SIG-M5 treated with dmso at 0.1 percent for 504 hours (cell line): ENCODE data around the gene VIT.

Source experiments
- DNase-seq: peaks from one replicate; lab custom pipeline; 2025; ENCODE audit not compliant: unreplicated experiment; lab: John Stamatoyannopoulos, UW

Gene VIT

GRCh38 chr2:36696533-36696932, at the start of gene VIT:
Gene VIT, plus strand, starts transcription at chr2:36696707. Its CDS starts 19,664 bp downstream, at chr2:36716371.
- DNase-seq, result peak; percentile 77

GRCh38 chr2:36650031-36650829, 46.3 kb upstream of the VIT start:
- DNase-seq, result peak; percentile 62

GRCh38 chr2:36653155-36653554, 43.4 kb upstream of the VIT start:
- DNase-seq, result no peak

- no peak for DNase-seq
Measured at GRCh38 chr2:36653967-36654694, 42.4 kb upstream of the VIT start.

GRCh38 chr2:36655453-36655852, 41.1 kb upstream of the VIT start:
- DNase-seq, result no peak

GRCh38 chr2:36657703-36658102, 38.8 kb upstream of the VIT start:
- DNase-seq, result no peak

GRCh38 chr2:36658277-36658748, 38.2 kb upstream of the VIT start:
- no peak for DNase-seq

- no peak for DNase-seq
Measured at GRCh38 chr2:36659218-36659617, 37.3 kb upstream of the VIT start.

- DNase-seq, result no peak
Measured at GRCh38 chr2:36659872-36660312, 36.6 kb upstream of the VIT start.

GRCh38 chr2:36662638-36663037, 33.9 kb upstream of the VIT start:
- no peak for DNase-seq

GRCh38 chr2:36663295-36663694, 33.2 kb upstream of the VIT start:
- DNase-seq, result no peak

- DNase-seq, result peak; percentile 73
Measured at GRCh38 chr2:36663851-36664695, 32.4 kb upstream of the VIT start.

- DNase-seq, result no peak
Measured at GRCh38 chr2:36664696-36665076, 31.8 kb upstream of the VIT start.

- DNase-seq, result no peak
Measured at GRCh38 chr2:36667931-36668330, 28.6 kb upstream of the VIT start.

- DNase-seq, result no peak
Measured at GRCh38 chr2:36670881-36671595, 25.5 kb upstream of the VIT start.

- no peak for DNase-seq
Measured at GRCh38 chr2:36671731-36672130, 24.8 kb upstream of the VIT start.

GRCh38 chr2:36672199-36672598, 24.3 kb upstream of the VIT start:
- peak; percentile 64 for DNase-seq

- no peak for DNase-seq
Measured at GRCh38 chr2:36675579-36676282, 20.8 kb upstream of the VIT start.

- no peak for DNase-seq
Measured at GRCh38 chr2:36676364-36676763, 20.1 kb upstream of the VIT start.

GRCh38 chr2:36677386-36677785, 19.1 kb upstream of the VIT start:
- DNase-seq, result peak; percentile 35
